ENCODE measurements around the gene CNTNAP5. TPM values are rescaled to one million over a fixed set of nuclear protein-coding genes. Genes with fewer than 3 reads are reported as not detected.

The CNTNAP5 gene
- total and polyA plus RNA-seq, 2 experiments from 2014 or later: 0.03 TPM; not detected in 1

- H3K4me3 ChIP-seq: no peak overlapping the region
- H3K36me3 ChIP-seq: no peaks in the 10 kb centered on the region
- no peak for TF ChIP-seq CTCF (IDR thresholded peaks at IDR 0.05; ENCODE audit: low read depth, low read length)
- no peaks in the 10 kb centered on the region for H3K4me1 ChIP-seq (ENCODE audit: low read depth)
- no peaks in the 10 kb centered on the region for H3K9me3 ChIP-seq (ENCODE audit: low read depth)
- no peak for DNase-seq (ENCODE audit: low read depth in 1 of 2, low spot score in 1 of 2)
- H3K27me3 ChIP-seq: peaks cover 3% of the 10 kb centered on the region
- no peak overlapping the region for H3K27ac ChIP-seq
These were observed 25.9 kb downstream of the CNTNAP5 start for GRCh38 chr2:124050833-124051497.

DNA sequence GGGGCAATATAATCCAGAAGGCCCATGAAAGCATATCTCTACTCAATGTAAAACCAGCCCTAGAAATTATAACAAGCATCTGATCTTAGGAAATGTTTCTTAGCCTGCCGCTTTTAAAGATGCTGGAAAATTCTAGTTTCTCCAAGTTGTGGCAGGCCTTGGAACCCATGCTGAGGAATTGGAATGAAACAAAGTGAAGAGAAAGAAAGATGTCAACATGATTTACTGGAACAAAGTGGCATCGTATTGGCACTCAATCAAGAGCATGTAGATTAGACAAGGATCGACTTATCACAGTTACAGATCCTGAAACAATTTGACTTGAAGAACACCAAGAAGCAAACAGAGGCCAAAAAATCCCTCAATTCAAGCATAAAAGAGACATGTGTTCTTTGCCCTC, 28.7 kb downstream of the CNTNAP5 start:
- no peaks in the 10 kb centered on the region for H3K4me1 ChIP-seq (ENCODE audit: low read depth)
- H3K27me3 ChIP-seq: peaks cover 3% of the 10 kb centered on the region
- DNase-seq (ENCODE audit: low read depth in 1 of 2, low spot score in 1 of 2): no peak
- H3K4me3 ChIP-seq: no peak overlapping the region
- no peaks in the 10 kb centered on the region for H3K36me3 ChIP-seq
- no peak for TF ChIP-seq CTCF (IDR thresholded peaks at IDR 0.05; ENCODE audit: low read depth, low read length)
- no peak overlapping the region for H3K27ac ChIP-seq
- H3K9me3 ChIP-seq (ENCODE audit: low read depth): no peaks in the 10 kb centered on the region

- Histone ChIP-seq H3K4me1 (ENCODE audit: low read depth) (no peaks in the 10 kb centered on the region), H3K36me3 (no peaks in the 10 kb centered on the region), H3K4me3 (no peak overlapping the region), H3K27me3 (no peaks in the 10 kb centered on the region), H3K9me3 (ENCODE audit: low read depth) (no peaks in the 10 kb centered on the region), H3K27ac (no peak overlapping the region)
- DNase-seq (ENCODE audit: low read depth in 1 of 2, low spot score in 1 of 2): no peak
- TF ChIP-seq CTCF (IDR thresholded peaks at IDR 0.05; ENCODE audit: low read depth, low read length): no peak
These were observed 38.5 kb downstream of the CNTNAP5 start for GRCh38 chr2:124063596-124063995.

- Histone ChIP-seq H3K4me1 (ENCODE audit: low read depth) (no peaks in the 10 kb centered on the region), H3K9me3 (ENCODE audit: low read depth) (no peaks in the 10 kb centered on the region), H3K4me3 (no peak overlapping the region), H3K27me3 (no peaks in the 10 kb centered on the region), H3K36me3 (no peaks in the 10 kb centered on the region), H3K27ac (no peak overlapping the region)
- no peak for DNase-seq (ENCODE audit: low read depth in 1 of 2, low spot score in 1 of 2)
- TF ChIP-seq CTCF (IDR thresholded peaks at IDR 0.05; ENCODE audit: low read depth, low read length): no peak
These were observed 40.5 kb downstream of the CNTNAP5 start for GRCh38 chr2:124065636-124066035.

- no peak overlapping the region for H3K27ac ChIP-seq
- no peaks in the 10 kb centered on the region for H3K4me1 ChIP-seq (ENCODE audit: low read depth)
- H3K36me3 ChIP-seq: no peaks in the 10 kb centered on the region
- no peaks in the 10 kb centered on the region for H3K27me3 ChIP-seq
- no peak overlapping the region for H3K4me3 ChIP-seq
- DNase-seq (ENCODE audit: low read depth in 1 of 2, low spot score in 1 of 2): no peak
- TF ChIP-seq CTCF (IDR thresholded peaks at IDR 0.05; ENCODE audit: low read depth, low read length): no peak
- no peaks in the 10 kb centered on the region for H3K9me3 ChIP-seq (ENCODE audit: low read depth)
These were observed 41.7 kb downstream of the CNTNAP5 start for GRCh38 chr2:124066776-124067175.
